ENCODE data around the gene CMTM7. TPM values are rescaled to one million over a fixed set of nuclear protein-coding genes. Genes with fewer than 3 reads are reported as not detected.
A peak's percentile ranks its signal among the peaks of the same experiment; 100 is the strongest.

Gene CMTM7
- total and polyA plus RNA-seq, 9 of the 15 experiments (the other 6 are each of a cell fraction or from before 2014, with no cell fraction given): 0.03 to 1.6 (median 0.42) TPM; not detected in 4

GRCh38 chr3:32399030-32399620 is 7.5 kb downstream of the CMTM7 start:
- Histone ChIP-seq H3K79me2 (ENCODE audit: control insufficient read depth, insufficient read depth, low read length) (no peaks in the 10 kb centered on the region), H3K4me1 (replicated peaks in 1 of 2; ENCODE audit: control insufficient read depth in 2 of 2, insufficient read depth in 2 of 2, low read length in 2 of 2) (peaks cover 0 to 6% of the 10 kb centered on the region in 2 experiments; a peak in 1 of 5 replicates), H3K9ac (ENCODE audit: insufficient read depth in 1 of 2, low read depth in 2 of 2, low read length in 2 of 2) (no peak overlapping the region), H3K9me3 (replicated peaks; ENCODE audit: control insufficient read depth, insufficient read depth, low read depth, low read length) (no peaks in the 10 kb centered on the region), H3K9me1 (ENCODE audit: control insufficient read depth, insufficient read depth, low read length) (no peaks in the 10 kb centered on the region), H3K4me2 (ENCODE audit: insufficient read depth, low read length) (no peak overlapping the region), H3K27me3 (ENCODE audit: control insufficient read depth in 2 of 2, insufficient read depth in 2 of 2, low read length in 2 of 2) (peaks cover 24 to 39% of the 10 kb centered on the region in 2 experiments; a peak in 4 of 5 replicates), H4K20me1 (replicated peaks; ENCODE audit: control insufficient read depth, insufficient read depth, low read length) (no peaks in the 10 kb centered on the region), H3K36me3 (ENCODE audit: control insufficient read depth, insufficient read depth, low read length) (no peaks in the 10 kb centered on the region), H3K27ac (ENCODE audit: extremely low read depth, low read depth, low read length) (no peak overlapping the region), H2AFZ (ENCODE audit: low read depth, low read length) (no peak overlapping the region), H3K4me3 (no peak overlapping the region)
- DNase-seq (ENCODE audit: extremely low read depth in 1 of 4, low spot score in 3 of 4) (peak; percentile 51 to 68 (median 58)), ATAC-seq (peak; percentile 77), FAIRE-seq (peak; percentile 32)
- ChIA-PET POLR2A (no interaction called here), CTCF (ENCODE audit: low intra/inter-chr PET ratio) (interaction anchor here (0.6 to 0.8 kb wide), 5 partner anchors 25 to 225 kb away, joined by 3 to 4 read pairs (median 4); no protein-coding TSS in a partner anchor)
- WGBS (ENCODE audit: insufficient coverage, low coverage, missing lambda C conversion rate): 8% methylated on average over 2 of the region's 2 CpGs
- intact Hi-C loops (cut with micrococcal nuclease): loop anchor here (1.0 to 2.0 kb wide), 4 partner anchors 24 to 380 kb away; no protein-coding TSS in a partner anchor
- no TSS peak for BruUV-seq (replicated peaks)
- in situ Hi-C loops (cut with MboI): no loop called here
- no peak for TF ChIP-seq TBP (optimal IDR thresholded peaks at IDR 0.05; ENCODE audit: low read depth, low read length)
- TF ChIP-seq PHF21A (IDR thresholded peaks at IDR 0.05; ENCODE audit: borderline replicate concordance, low read depth): no peak
- TF ChIP-seq TCF3 (CRISPR knock-in tag; IDR thresholded peaks at IDR 0.05): no peak
- no peak for TF ChIP-seq LEF1 (IDR thresholded peaks at IDR 0.05)
- no peak for TF ChIP-seq NELFE (IDR thresholded peaks at IDR 0.05; ENCODE audit: insufficient read depth, insufficient read length)
- TF ChIP-seq RAD21 (CRISPR knock-in tag; conservative IDR thresholded peaks at IDR 0.05 in 1 of 2, IDR thresholded peaks at IDR 0.05 in 1 of 2): peak; percentile 28 to 63; a peak in 3 of 4 replicates
- peak; percentile 23; the same call in 1 of the 2 replicates for TF ChIP-seq REST (IDR thresholded peaks at IDR 0.05; ENCODE audit: borderline replicate concordance)
- TF ChIP-seq REST (CRISPR knock-in tag; IDR thresholded peaks at IDR 0.05; ENCODE audit: low read depth): no peak
- TF ChIP-seq, protein P1, sequence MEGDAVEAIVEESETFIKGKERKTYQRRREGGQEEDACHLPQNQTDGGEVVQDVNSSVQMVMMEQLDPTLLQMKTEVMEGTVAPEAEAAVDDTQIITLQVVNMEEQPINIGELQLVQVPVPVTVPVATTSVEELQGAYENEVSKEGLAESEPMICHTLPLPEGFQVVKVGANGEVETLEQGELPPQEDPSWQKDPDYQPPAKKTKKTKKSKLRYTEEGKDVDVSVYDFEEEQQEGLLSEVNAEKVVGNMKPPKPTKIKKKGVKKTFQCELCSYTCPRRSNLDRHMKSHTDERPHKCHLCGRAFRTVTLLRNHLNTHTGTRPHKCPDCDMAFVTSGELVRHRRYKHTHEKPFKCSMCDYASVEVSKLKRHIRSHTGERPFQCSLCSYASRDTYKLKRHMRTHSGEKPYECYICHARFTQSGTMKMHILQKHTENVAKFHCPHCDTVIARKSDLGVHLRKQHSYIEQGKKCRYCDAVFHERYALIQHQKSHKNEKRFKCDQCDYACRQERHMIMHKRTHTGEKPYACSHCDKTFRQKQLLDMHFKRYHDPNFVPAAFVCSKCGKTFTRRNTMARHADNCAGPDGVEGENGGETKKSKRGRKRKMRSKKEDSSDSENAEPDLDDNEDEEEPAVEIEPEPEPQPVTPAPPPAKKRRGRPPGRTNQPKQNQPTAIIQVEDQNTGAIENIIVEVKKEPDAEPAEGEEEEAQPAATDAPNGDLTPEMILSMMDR (IDR thresholded peaks at IDR 0.05 in 2 of 3, conservative IDR thresholded peaks at IDR 0.05 in 1 of 3; ENCODE audit: insufficient read depth in 2 of 3, low read depth in 1 of 3, low read length in 3 of 3): peak; percentile 63 to 87 (median 67); a peak in 5 of 6 replicates
- TF ChIP-seq ZNF57 (CRISPR knock-in tag; IDR thresholded peaks at IDR 0.05): no peak
- no peak for TF ChIP-seq TEAD2 (tag; IDR thresholded peaks at IDR 0.05)
- TF ChIP-seq MAFG (tag; conservative IDR thresholded peaks at IDR 0.05): no peak
- no peak for TF ChIP-seq PCBP2 (IDR thresholded peaks at IDR 0.05; ENCODE audit: low read depth, low read length, poor library complexity, severe bottlenecking)

Data from K562 (cell line).